ENCODE data around the gene CNTN5.

CNTN5 gene

DNA sequence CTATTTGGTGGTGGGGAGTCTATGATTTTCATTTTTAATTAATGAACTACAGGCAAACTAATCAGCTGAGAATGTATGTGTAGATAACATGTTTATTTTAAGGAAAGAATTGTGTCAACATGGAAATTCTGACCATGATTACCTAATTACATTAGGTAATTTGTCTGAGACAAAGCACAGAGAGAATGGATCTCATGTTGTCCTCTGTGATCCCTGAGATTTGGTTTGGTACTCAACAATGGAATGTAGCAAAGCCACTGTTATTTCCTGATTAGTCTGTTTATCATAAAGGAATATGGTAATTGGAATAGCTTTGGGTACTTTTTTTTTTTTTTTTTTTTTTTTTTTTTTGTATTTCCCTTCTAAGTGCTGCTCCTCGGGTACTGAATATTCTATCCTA is 947.6 kb downstream of the CNTN5 start:
- Histone ChIP-seq H3K27ac (ENCODE audit: poor library complexity, severe bottlenecking) (no peak overlapping the region), H3K4me3 (ENCODE audit: severe bottlenecking) (no peak overlapping the region), H3K4me1 (ENCODE audit: insufficient read depth, poor library complexity, severe bottlenecking) (no peaks in the 10 kb centered on the region), H3K9me3 (ENCODE audit: severe bottlenecking) (no peaks in the 10 kb centered on the region), H3K27me3 (ENCODE audit: insufficient read depth, poor library complexity, severe bottlenecking) (peaks cover 3% of the 10 kb centered on the region), H3K36me3 (ENCODE audit: low read depth) (no peaks in the 10 kb centered on the region)
- DNase-seq (ENCODE audit: low spot score) (no peak), ATAC-seq (ENCODE audit: low read depth) (no peak)
- TF ChIP-seq, protein P1, sequence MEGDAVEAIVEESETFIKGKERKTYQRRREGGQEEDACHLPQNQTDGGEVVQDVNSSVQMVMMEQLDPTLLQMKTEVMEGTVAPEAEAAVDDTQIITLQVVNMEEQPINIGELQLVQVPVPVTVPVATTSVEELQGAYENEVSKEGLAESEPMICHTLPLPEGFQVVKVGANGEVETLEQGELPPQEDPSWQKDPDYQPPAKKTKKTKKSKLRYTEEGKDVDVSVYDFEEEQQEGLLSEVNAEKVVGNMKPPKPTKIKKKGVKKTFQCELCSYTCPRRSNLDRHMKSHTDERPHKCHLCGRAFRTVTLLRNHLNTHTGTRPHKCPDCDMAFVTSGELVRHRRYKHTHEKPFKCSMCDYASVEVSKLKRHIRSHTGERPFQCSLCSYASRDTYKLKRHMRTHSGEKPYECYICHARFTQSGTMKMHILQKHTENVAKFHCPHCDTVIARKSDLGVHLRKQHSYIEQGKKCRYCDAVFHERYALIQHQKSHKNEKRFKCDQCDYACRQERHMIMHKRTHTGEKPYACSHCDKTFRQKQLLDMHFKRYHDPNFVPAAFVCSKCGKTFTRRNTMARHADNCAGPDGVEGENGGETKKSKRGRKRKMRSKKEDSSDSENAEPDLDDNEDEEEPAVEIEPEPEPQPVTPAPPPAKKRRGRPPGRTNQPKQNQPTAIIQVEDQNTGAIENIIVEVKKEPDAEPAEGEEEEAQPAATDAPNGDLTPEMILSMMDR (IDR thresholded peaks at IDR 0.05; ENCODE audit: poor library complexity, severe bottlenecking), result no peak

DNA sequence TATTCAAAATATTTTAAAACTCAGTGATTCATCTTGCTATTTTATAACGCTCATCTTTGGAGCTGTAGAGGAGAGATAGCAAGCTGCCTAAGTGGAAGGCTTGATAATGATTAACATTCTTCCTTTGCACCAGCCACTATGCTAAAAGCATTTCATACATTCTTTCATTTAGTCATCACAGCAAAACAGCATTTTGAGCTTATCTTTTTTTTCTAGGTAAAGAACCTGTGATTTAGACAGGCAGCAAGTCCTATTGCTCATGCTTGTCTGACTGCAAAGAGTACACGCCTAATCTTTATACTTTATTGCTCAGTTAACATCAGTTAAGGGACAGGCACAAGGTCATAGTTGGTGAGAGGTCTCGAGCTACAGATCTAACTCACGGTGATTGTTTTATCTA is 953.2 kb downstream of the CNTN5 start:
- H3K27me3 ChIP-seq (ENCODE audit: insufficient read depth, poor library complexity, severe bottlenecking), result no peaks in the 10 kb centered on the region
- no peak overlapping the region for H3K4me3 ChIP-seq (ENCODE audit: severe bottlenecking)
- TF ChIP-seq, protein P1 (IDR thresholded peaks at IDR 0.05; ENCODE audit: poor library complexity, severe bottlenecking), result no peak
- ATAC-seq (ENCODE audit: low read depth), result no peak
- H3K27ac ChIP-seq (ENCODE audit: poor library complexity, severe bottlenecking), result no peak overlapping the region
- no peaks in the 10 kb centered on the region for H3K4me1 ChIP-seq (ENCODE audit: insufficient read depth, poor library complexity, severe bottlenecking)
- no peaks in the 10 kb centered on the region for H3K9me3 ChIP-seq (ENCODE audit: severe bottlenecking)
- H3K36me3 ChIP-seq (ENCODE audit: low read depth), result no peaks in the 10 kb centered on the region
- DNase-seq (ENCODE audit: low spot score), result no peak

DNA sequence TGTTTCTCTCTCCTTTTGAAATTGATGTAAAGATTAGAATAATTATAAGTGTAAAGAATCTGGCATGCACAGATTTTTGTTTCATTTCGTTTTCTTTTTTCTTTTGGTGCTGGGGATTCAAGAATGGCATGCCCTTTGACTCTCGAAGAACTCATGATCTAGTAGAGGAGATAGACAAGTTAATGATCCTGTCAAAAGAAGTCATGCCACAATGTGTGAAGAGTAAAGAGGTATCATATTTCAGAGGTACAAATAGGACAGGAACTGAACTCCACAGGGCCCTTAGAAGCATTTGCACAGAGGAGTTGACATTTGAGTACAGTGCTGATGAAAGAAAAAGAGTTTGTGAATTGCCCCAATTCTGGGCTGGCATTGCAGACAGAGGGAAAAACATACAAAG is 958.3 kb downstream of the CNTN5 start:
- Histone ChIP-seq H3K9me3 (ENCODE audit: severe bottlenecking) (no peaks in the 10 kb centered on the region), H3K4me3 (ENCODE audit: severe bottlenecking) (no peak overlapping the region), H3K36me3 (ENCODE audit: low read depth) (no peaks in the 10 kb centered on the region), H3K27ac (ENCODE audit: poor library complexity, severe bottlenecking) (no peak overlapping the region), H3K4me1 (ENCODE audit: insufficient read depth, poor library complexity, severe bottlenecking) (no peaks in the 10 kb centered on the region), H3K27me3 (ENCODE audit: insufficient read depth, poor library complexity, severe bottlenecking) (no peaks in the 10 kb centered on the region)
- DNase-seq (ENCODE audit: low spot score), result no peak
- no peak for ATAC-seq (ENCODE audit: low read depth)
- TF ChIP-seq, protein P1 (IDR thresholded peaks at IDR 0.05; ENCODE audit: poor library complexity, severe bottlenecking), result no peak

DNA sequence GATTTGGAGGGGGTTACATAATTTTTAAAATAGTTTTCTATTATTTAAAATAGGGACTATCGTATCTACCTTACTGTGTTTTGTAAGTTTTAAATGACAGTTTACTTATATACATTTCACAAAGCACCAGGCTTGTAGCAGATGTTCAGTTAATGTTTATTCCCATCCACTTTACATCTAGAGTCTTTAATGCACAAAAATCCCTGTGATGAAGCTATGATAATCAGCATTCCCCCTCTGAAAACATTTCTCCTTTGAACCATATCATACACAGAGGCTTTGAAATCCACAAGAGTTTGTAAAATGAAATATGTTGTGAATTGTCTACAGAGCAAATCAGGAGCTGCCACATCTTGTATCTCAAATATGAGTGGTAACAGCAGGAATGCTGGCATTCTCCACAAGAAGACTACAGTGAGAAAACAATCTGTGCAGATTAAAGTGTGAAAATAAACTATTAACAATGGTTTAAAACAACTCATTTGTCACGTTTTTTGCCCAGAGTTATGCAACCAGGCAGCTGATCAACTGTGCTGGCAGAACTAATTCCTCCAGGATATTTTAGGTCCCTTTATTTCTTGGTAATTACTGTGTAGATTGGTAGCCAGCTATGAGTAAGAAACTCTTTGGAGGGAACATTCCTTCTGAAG is 967.2 kb downstream of the CNTN5 start:
- no peak for DNase-seq (ENCODE audit: low spot score)
- Histone ChIP-seq H3K27ac (ENCODE audit: poor library complexity, severe bottlenecking) (no peak overlapping the region), H3K9me3 (ENCODE audit: severe bottlenecking) (no peaks in the 10 kb centered on the region), H3K4me3 (ENCODE audit: severe bottlenecking) (no peak overlapping the region), H3K27me3 (ENCODE audit: insufficient read depth, poor library complexity, severe bottlenecking) (no peaks in the 10 kb centered on the region), H3K36me3 (ENCODE audit: low read depth) (no peaks in the 10 kb centered on the region), H3K4me1 (ENCODE audit: insufficient read depth, poor library complexity, severe bottlenecking) (no peaks in the 10 kb centered on the region)
- ATAC-seq (ENCODE audit: low read depth), result no peak
- TF ChIP-seq, protein P1 (IDR thresholded peaks at IDR 0.05; ENCODE audit: poor library complexity, severe bottlenecking), result no peak

DNA sequence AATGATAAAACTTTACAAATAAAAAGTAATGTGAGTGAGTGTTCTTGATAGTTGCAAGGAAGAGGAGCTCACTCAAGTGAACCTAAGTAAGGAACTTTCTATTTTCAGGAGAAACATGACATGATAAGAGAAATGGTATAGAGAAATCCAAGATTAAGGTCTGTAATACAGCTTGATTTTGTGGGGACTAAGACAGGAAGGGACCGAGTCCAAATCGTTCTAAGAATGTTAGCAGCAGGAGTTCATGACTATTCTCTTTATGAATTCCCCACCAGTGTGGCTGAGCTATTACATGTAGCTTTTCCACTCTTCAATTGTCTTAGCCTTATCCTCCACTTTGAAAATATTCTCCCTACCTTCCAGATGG is 967.7 kb downstream of the CNTN5 start:
- H3K27me3 ChIP-seq (ENCODE audit: insufficient read depth, poor library complexity, severe bottlenecking), result no peaks in the 10 kb centered on the region
- no peak overlapping the region for H3K4me3 ChIP-seq (ENCODE audit: severe bottlenecking)
- no peaks in the 10 kb centered on the region for H3K36me3 ChIP-seq (ENCODE audit: low read depth)
- TF ChIP-seq, protein P1 (IDR thresholded peaks at IDR 0.05; ENCODE audit: poor library complexity, severe bottlenecking), result no peak
- DNase-seq (ENCODE audit: low spot score) (no peak), ATAC-seq (ENCODE audit: low read depth) (no peak)
- no peak overlapping the region for H3K27ac ChIP-seq (ENCODE audit: poor library complexity, severe bottlenecking)
- H3K4me1 ChIP-seq (ENCODE audit: insufficient read depth, poor library complexity, severe bottlenecking), result no peaks in the 10 kb centered on the region
- H3K9me3 ChIP-seq (ENCODE audit: severe bottlenecking), result no peaks in the 10 kb centered on the region
